GM21737 (cell line): ENCODE measurements around the gene STH.

Experiments
- ATAC-seq: cut with Tn5 transposase; IDR thresholded peaks from one replicate; pipeline ENCODE4 v1.9.1; 2021; ENCODE audit warnings: mild to moderate bottlenecking, moderate library complexity; ENCODE audit not compliant: unreplicated experiment

Gene STH

DNA sequence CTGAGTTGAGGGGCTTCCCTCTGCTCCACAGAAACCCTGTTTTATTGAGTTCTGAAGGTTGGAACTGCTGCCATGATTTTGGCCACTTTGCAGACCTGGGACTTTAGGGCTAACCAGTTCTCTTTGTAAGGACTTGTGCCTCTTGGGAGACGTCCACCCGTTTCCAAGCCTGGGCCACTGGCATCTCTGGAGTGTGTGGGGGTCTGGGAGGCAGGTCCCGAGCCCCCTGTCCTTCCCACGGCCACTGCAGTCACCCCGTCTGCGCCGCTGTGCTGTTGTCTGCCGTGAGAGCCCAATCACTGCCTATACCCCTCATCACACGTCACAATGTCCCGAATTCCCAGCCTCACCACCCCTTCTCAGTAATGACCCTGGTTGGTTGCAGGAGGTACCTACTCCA lies 26.0 kb downstream of the STH start:
- no peak for ATAC-seq

DNA sequence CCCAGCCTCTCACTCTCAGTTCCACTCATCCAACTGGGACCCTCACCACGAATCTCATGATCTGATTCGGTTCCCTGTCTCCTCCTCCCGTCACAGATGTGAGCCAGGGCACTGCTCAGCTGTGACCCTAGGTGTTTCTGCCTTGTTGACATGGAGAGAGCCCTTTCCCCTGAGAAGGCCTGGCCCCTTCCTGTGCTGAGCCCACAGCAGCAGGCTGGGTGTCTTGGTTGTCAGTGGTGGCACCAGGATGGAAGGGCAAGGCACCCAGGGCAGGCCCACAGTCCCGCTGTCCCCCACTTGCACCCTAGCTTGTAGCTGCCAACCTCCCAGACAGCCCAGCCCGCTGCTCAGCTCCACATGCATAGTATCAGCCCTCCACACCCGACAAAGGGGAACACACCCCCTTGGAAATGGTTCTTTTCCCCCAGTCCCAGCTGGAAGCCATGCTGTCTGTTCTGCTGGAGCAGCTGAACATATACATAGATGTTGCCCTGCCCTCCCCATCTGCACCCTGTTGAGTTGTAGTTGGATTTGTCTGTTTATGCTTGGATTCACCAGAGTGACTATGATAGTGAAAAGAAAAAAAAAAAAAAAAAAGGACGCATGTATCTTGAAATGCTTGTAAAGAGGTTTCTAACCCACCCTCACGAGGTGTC lies 26.6 kb downstream of the STH start:
- no peak for ATAC-seq

DNA sequence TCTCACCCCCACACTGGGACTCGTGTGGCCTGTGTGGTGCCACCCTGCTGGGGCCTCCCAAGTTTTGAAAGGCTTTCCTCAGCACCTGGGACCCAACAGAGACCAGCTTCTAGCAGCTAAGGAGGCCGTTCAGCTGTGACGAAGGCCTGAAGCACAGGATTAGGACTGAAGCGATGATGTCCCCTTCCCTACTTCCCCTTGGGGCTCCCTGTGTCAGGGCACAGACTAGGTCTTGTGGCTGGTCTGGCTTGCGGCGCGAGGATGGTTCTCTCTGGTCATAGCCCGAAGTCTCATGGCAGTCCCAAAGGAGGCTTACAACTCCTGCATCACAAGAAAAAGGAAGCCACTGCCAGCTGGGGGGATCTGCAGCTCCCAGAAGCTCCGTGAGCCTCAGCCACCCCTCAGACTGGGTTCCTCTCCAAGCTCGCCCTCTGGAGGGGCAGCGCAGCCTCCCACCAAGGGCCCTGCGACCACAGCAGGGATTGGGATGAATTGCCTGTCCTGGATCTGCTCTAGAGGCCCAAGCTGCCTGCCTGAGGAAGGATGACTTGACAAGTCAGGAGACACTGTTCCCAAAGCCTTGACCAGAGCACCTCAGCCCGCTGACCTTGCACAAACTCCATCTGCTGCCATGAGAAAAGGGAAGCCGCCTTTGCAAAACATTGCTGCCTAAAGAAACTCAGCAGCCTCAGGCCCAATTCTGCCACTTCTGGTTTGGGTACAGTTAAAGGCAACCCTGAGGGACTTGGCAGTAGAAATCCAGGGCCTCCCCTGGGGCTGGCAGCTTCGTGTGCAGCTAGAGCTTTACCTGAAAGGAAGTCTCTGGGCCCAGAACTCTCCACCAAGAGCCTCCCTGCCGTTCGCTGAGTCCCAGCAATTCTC lies 27.4 kb downstream of the STH start:
- ATAC-seq: no peak

DNA sequence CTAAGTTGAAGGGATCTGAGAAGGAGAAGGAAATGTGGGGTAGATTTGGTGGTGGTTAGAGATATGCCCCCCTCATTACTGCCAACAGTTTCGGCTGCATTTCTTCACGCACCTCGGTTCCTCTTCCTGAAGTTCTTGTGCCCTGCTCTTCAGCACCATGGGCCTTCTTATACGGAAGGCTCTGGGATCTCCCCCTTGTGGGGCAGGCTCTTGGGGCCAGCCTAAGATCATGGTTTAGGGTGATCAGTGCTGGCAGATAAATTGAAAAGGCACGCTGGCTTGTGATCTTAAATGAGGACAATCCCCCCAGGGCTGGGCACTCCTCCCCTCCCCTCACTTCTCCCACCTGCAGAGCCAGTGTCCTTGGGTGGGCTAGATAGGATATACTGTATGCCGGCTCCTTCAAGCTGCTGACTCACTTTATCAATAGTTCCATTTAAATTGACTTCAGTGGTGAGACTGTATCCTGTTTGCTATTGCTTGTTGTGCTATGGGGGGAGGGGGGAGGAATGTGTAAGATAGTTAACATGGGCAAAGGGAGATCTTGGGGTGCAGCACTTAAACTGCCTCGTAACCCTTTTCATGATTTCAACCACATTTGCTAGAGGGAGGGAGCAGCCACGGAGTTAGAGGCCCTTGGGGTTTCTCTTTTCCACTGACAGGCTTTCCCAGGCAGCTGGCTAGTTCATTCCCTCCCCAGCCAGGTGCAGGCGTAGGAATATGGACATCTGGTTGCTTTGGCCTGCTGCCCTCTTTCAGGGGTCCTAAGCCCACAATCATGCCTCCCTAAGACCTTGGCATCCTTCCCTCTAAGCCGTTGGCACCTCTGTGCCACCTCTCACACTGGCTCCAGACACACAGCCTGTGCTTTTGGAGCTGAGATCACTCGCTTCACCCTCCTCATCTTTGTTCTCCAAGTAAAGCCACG lies 28.3 kb downstream of the STH start:
- no peak for ATAC-seq

DNA sequence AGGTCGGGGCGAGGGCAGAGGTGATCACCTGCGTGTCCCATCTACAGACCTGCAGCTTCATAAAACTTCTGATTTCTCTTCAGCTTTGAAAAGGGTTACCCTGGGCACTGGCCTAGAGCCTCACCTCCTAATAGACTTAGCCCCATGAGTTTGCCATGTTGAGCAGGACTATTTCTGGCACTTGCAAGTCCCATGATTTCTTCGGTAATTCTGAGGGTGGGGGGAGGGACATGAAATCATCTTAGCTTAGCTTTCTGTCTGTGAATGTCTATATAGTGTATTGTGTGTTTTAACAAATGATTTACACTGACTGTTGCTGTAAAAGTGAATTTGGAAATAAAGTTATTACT lies 28.9 kb downstream of the STH start:
- no peak for ATAC-seq

DNA sequence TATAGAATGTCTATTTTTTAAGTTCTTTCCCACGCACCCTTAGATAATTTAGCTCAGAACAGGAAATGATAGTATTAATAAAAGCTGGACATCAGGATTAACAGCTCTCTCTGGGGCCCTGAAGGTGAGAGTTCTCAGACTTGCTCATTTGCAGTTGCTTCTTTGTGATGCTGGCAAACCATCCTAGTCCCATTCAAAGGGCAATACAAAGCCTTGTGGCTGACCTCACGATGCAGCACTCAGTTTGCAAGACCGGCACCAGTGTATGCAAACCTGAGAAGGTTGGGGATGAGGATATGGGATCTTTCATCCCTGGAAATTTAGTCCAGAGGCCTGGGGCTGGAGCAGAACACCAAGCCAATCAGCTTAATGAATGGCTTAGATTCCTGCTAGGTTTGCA lies 29.3 kb downstream of the STH start:
- no peak for ATAC-seq

DNA sequence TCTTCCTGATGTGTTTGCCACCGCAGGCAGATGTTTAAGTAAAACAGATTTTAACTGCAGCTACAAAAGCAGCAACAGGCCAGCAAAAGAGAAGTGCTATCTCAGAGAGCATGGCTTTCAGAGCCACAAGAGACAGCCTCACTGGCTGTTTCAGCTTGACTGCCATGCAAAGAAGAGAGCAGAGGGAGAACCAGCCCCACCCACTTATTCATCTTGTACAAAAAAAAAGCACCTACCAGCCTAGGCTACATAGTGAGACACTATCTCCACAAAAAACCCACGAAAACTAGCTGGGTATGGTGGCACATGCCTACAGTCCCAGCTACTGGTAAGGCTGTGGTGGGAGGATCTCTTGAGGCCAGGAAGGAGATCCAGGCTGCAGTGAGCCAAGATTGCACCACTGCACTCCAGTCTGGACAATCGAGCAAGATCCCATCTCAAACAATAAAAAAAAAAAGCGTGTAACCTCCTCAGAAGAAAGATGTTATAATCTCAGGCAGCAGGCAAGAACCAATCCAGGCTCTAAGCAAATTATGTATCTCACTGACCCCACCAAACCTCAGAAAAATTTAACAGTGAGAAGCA lies 30.0 kb downstream of the STH start:
- no peak for ATAC-seq

DNA sequence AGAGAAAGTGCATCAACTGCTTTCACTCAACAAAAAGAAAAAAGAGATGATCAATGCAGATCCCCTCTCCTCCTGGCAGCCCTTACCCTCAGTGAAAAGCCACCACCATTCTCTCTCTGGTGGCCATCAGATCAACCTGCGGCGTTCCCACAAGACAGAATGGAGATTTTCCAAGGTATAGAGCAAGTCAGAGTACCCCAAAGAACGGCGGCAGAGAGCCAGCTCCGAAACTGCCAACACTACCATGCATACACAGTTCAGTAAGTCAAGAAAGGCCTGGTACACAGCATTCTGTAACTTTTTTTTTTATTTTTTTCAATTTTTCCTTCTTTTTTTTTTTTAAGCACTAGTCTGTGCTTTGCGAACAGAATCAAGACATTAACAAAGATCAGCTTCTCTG lies 30.6 kb downstream of the STH start:
- ATAC-seq: no peak

DNA sequence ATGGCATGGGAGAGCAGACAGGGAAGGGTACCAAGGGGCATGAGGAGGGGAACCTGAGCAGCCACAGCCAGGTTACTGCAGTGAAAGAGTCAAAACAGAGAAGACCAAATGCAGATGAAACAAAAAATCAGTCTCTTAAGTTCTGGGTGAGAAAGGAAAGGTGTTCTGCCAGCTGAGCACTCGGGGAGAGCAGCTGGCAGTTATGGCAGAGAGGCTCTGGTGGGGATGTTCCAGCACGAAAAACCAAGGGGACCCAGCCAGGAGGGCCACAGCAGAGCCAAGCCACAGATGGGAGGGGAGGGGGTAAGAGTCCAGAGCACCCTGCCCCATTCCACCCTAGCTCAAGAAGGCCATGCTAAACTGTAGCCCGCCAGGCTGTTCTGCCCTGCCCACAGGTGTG lies 31.7 kb downstream of the STH start:
- no peak for ATAC-seq

DNA sequence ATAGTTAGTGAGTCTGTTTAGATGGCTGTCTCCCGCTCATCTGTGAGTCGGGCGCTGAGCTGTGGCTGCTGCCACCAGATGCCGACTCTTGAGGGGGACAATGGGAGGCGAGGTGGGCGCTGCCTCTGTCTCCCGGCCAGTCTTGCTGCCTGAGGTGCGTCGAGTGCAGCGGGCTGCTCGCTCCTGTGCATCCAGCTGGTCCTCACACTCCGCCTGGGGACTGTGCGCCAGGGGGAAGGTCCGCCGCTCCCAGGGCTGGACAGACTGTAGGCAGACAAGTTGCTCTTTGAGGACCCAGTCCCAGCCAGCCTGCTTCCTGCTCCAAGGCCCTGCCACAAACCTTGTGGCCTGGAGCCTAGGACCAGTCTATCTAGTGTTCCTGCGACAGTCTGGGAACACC lies 32.4 kb downstream of the STH start:
- ATAC-seq: no peak

DNA sequence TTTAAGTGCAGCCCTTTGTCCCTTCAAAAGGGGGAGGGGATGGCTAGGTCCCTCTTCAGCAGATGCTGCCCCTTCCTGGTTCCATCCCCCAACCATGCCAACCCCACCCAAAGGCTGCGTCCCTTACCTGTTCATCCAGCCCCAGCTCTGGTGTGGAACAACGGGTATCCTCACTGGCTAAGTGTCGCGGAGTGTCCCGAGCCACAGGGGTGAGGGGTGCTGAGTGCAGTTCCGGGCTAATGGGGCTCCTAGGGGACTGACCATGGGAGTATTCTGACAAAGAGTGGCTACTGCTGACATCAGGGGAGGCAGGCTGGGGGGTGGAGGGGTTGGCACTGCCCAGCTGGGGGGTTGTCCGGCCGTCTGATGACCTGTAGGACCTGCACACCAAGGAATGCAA lies 32.9 kb downstream of the STH start:
- no peak for ATAC-seq

DNA sequence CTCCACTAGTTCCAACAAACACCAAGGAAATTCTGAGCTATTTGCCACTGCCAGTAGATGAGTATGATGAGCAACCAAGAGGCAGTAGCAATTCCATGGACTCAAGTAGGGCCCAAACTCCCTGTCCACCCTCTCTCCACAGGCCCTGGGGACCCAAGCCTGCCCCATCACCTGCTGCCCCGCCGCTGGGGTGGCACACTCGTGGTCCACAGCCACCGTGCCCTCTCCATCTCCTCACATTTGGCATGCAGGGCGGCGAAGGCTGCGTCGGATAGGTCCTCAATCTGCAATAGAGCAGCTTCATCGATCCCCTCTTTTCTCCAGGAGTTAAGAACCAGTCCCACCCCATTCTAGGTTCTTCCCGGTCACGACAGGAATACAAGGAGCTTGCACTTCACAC lies 33.9 kb downstream of the STH start:
- no peak for ATAC-seq

DNA sequence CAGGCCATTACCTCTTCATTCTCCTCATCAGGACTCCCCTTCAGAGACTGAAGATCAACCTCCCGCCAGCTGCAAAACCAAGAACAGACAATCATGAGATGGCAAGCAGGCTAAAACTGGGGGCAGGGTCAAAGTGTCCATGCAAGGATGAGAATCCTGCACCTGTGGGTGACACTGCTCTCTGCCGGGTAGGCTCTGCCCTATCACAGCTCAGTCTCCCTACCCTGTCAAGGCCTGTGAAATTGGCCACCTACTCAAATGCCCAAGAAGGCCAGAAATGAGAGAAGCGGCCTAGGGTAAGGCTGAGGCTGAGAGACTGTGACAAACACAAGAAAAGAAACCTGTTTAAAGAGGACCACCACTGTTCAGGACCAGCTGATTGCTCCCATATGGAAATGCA lies 34.3 kb downstream of the STH start:
- ATAC-seq: no peak

DNA sequence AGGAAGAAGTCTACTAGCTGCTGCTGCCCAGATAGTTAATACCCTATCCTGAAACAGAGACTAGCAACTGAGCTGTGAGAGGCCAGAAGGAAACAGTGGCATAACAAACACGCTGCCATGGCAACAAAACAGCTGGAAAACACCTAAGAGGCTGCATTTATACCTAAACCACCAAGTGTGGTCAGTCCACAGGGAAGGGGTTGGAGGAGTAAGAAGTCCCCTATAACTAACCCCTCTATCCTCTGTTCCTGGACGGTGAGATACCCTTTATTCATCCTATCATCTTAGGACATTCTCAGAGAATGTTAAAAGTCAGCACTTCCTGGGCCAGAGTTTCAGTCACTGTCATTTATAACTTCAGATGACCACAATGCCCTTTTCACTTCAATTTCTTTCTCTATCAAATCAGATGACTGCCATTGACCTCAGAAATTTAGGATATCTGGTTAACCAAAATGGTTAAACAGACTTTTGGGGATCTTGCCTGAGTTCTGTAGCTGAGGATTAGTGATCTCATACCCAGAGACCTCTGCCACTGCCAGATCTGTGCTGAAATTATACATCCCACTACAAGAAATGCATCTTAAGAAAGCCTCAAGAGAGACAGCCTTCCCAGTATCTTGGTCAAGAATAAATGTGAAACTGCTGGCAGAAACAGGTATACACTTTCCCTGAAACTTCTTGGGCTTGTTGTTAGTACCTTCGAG lies 36.2 kb downstream of the STH start:
- no peak for ATAC-seq

DNA sequence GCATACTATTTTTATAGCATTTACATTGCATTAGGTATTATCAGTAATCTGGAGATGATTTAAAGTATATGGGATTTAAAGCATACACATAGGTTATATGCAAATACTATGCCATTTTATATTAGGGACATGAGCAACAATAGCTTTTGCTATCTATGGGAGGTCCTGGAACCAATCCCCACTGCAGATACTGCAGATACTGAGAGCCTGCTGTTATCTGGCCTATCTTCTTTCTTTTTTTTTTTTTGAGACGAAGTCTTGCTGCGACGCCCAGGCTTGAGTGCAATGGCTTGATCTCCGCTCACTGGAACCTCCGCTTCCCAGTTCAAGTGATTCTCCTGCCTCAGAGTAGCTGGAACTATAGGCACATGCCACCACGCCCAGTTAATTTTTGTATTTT lies 37.4 kb downstream of the STH start:
- no peak for ATAC-seq

DNA sequence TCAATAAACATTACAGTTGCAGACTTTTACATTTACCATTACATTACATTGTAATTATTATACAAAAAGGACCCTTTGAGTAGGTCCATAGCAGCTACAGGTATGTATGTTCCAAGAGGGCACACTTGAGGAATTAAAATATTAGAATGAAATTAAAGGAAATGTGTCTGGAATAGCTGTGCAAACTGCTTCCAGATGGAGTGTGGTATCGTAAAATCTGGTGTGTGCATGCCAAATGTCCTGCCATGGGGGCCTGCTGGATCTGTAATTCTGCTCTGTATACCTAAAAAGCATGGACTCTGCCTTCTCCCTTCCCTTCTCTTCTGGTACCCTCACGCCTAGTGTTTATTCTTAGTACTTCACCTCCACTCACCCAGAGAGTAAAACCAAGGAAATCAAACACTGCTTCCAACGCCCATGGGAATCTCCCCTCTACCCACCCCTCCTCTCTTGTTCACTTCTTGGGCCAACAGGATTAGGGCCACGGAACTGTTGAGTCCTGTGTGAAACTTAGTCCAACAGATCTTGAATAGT lies 38.7 kb downstream of the STH start:
- ATAC-seq: no peak

DNA sequence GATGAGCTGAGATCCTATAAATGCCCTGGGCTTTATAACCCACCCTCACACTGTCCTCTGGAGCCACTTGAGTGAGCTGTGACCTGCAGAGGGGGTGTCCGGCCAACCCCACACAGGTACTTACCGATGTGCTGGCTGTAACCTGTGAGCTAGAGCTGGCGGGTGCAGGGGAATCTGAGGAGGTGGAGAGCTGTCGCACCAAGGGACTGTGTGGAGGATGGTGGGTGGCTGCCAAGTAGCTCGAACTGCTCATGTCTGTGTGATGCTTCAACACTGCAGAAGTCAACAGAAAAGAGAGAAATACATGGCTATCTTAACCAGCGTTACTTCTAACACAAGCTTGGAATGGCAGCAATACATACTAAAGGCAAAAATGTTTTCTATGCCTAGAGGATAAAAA lies 39.4 kb downstream of the STH start:
- ATAC-seq: no peak

DNA sequence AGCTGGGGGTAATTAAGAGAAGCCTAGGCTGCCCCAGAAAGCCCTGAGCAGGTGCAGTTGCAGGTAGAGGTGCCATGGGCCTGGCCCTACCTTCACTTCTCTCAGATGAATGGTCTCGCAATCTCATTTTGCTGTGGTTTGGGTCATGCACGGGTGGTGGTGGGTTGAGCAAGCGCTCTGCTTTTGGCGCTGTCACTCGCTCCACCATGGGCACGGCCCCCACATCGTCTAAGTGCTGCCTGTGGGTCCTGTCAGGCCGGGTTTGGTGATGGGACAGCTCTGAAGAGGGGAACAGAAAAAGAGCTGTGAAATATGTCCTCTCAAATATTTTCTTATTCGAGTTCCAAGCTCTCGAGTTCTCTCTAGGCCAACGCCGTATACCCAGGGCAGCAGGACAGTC lies 39.9 kb downstream of the STH start:
- ATAC-seq: no peak

DNA sequence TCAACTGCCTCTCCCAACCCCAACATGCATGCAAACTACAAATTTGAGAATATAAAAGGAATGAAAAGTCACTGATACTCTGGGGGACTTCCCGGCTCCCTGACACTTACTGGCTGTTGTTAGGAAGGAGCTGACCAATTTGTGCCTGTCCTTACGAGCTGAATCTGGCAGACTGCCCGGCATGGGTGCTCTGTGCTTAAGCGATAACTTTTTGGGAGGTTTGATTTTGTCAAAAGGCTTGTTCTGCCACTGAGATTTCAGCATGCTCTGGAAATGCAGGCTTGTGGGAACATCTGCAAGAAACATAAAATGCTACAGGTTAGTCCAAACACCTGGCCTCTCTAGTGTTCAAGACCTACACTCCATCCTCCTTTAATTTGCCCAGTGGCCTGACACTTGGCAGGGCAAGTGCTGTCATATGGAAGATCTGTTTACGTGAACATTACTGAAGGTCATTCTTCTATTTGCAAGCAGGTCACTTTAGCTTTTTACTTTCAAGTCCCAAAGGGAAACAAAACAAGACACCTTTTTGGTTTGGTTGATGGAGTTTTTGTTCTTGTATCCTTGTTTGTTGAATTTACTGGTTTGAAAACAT lies 40.6 kb downstream of the STH start:
- ATAC-seq: no peak

DNA sequence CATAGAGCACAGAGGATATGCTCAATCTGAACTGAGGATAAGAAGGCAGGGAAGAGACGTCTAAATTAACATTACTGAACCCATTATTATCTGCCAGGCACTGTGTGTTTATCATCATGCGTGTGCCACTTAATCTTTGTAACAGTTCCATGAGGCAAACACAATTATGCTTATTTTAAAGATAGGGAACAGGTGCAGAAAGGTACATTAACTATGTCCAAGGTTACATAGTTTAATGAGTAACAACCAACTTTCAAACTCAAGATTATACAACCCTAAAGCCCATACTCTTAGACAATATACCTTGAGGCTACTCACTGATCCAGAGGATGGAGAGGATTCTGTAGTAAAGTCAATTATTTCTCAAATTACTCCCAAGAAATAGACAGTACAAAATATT lies 43.2 kb downstream of the STH start:
- no peak for ATAC-seq
